GM19099 (cell line): ENCODE measurements around the gene ADORA3.

Experiments
- POLR2A ChIP-seq: IDR thresholded peaks from 3 replicates; pipeline ENCODE4 v1.6.1; 2011; ENCODE audit warnings: low read depth; ENCODE audit not compliant: insufficient read length; ENCODE audit errors: extremely low read depth

ADORA3 gene

DNA sequence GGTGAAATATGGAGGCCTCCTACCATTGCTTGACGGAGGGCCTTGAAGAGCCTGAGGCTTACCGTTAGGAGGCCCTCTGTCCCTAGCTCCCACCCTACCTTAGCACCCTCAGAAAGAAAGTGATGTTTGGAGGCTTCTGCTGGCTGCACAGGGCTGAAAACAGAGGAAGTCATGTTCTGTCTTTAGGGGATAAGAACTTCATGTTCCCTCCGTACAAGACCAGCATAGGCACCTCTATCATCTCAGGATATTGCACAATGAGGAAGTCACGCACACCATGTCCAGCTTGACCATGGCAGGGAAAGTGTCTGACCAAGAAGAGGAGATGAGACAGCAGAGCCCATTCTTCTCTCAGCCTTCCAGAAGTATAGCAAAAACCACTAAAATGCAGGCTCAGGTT is 13.8 kb downstream of the ADORA3 start:
- TF ChIP-seq POLR2A = no peak

DNA sequence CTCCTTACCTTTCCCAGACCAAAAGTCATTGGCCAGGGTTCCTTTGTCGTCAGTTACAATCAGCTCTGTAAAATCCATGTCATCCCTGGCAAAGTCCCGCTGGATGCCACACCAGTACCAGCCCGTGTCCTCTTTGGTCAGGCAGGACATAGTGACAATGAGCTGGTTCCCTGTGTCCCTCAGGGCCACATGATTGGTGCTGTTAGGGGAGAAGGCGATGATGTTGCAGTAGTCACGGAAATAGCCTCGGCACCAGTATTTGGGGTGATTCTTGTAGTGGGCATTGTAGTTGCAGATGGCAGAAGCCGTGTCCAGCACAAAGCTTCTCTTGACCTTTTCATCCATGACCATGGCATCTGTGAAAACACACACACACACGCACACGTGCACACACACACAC is 14.8 kb downstream of the ADORA3 start:
- TF ChIP-seq POLR2A = no peak

DNA sequence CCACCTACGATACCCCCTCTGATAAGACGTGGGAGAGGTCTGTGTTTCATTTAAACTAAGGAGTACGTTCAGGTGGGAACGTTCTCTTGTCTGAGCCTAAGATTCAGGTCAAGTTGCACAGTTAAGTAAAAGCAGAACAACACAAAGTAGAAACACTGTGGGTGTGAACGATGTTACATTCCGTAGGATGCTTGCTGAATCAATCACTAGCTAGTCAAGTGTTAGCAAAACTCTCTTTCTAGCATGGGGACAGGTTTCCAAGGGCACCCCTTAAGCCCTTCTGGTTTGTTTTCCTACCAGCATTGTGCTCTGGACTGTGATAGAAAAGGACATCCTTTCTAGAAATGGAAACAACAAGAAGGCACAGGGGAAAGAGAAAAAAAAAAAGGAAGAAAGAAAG is 16.3 kb downstream of the ADORA3 start:
- TF ChIP-seq POLR2A = no peak

DNA sequence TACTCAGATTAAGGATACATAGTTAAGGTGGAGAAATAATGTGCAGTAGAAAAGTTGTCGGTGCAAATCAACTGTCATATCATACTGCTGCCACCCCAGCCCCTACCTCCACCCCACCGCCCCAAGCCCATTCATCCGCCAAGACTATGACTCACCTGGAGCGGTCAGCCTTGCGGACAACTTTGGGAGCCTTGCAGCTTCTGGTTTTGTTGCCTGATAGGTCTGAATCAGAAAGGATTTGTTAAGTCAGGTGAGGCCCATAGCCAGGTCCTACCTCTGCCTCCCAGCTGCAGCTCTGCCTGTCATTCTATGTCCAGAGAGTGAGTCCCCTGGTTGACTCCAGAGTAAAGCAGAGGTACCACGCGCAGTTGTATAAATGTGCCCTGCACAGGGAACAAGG is 17.0 kb downstream of the ADORA3 start:
- no peak for TF ChIP-seq POLR2A

DNA sequence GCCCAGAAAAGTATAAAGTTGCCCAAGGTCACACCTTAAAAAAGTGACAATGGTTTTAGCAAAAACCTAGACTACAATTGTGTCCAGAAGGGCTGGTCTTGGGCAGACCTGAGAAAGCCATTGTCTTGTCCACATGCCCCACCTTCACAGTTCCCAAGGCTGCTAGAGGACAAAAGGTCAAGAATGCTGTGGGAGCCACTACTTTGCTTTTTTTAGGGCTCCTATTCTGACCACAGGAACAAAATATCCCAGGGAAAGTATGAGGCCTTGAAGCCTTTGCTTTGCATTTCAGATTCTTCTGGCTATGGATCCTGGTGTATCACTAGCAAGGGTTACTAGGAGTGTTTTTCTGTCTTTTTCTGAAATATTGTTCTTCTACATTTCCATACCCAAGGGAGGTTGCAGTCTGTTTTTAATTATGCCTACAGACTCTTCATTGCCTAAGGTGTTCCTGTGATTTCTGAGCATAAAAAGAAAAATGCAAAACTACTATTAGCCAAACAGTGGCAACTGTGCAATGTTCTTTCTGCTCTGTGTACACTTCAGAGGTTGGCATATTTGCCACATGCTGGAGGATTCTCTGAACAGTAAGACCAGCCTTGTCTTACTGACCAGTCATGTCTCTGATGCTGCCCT is 18.9 kb downstream of the ADORA3 start:
- no peak for TF ChIP-seq POLR2A

DNA sequence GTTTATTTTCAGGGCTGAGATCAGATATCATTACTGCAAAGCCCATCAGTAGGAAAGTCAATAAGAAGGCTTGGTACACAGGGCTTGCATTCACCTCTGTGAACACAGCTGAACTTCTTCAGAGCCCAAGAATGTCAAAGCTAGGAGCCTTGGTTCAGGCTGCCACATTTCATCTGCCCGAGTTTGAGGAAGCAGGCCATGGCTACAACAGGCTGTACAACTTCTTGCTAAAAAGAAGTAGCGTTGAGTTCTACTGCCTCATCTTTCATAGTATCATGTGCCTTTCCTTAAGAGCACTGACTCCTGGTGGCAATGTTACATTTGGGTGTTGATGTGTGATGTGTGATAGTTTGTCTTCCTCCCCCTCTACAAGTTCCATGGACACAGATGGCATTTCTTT is 19.6 kb downstream of the ADORA3 start:
- TF ChIP-seq POLR2A = no peak

DNA sequence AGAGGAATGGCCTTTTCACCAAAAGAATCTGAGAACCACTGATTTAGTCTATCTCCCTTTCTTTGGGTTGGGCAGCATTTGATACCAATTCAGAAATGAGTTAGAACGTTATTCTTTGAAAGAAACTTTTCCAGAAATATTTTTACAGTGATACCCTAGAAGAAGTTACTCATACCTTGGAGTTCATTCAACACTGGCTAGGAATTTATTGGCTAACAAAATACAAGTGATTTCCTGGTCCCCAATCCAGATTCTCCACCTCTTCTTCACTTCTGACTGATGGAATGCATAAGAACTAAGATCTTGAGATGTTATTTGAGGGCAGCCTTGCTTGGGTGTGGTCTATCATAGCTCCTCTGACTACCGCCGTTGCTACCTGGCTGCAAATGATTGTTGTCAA is 20.3 kb downstream of the ADORA3 start:
- no peak for TF ChIP-seq POLR2A

DNA sequence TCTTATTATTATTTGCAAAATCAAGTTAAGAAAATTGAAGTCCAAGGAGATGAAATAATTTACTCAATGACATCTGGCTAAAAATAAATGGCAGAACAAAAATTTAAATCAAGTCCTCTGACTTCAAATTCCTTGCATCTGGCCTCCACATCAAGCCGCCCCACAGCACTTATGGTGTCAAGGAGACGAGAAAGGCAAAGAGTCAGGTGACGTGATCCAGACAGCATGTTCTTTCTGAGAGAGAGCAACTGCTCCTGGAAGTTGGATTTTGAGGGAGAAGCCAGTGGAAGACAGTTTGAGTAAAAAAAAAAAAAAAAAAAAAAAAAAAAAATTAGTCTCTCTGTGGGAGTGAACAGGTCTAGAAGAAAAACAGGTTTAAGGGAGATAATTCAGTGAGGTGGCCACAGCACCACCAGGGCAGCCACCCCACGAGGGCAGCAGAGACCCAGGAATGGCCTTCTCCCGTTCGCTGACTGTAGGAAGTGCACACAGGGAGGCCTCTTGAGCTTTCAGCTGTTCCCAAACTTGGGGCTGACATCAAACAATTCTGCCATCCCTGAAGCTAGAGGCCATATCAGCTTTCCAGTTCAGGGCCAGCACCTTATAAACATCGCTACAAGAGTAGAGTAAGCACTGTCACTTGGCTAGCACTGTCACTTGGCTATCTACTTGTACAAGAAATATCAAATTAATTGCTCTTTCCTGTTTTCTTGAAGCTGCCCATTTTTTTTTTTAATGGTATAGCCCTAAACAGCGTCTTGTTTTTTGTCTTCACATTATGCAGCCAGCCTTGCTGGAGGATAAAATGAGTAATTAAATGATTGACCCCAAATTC is 21.8 kb downstream of the ADORA3 start:
- no peak for TF ChIP-seq POLR2A

DNA sequence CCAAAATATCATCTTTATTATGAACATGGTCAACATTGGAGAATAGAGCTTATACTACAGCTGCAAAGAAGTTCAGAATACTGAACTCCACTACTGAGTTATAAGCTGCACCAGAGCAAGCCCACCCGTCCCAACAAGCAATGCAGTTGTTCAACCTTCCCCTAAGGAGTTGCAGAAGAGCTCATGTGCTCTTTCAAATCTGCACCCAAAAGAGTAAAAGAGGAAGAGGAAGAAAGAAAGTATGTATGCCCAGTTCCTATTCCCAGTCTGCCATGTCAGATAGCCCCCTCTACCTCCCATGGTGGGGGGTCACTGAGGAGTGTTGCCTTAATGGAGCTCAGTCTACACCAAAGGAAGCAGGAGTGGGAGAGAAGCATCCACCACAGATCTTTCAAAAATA is 22.8 kb downstream of the ADORA3 start:
- TF ChIP-seq POLR2A = no peak

DNA sequence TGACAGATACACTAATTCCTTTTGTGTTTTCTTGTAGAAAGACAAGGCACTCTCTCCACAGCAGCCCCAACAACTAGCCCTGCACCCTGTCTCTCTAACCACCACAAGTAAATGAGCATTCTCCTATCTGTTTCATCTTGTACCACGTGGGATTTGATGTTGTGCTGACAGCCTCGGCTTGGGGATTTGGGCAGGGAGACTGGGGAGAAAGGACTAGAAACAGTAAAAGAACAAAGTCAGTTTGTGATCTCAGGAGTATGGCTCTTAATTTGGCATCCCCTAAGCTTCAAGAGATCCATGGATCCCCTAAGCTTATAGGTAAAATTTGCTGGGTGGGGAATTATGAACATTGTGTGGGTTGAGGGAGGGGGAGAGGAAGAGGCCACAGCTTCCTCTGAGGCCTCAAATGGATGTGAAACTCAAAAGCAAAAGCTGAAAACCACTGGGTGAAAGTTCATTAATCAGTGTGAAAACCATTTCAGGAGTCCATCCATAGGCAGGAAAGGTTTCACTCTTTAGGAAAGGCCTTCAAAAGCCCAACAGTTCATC is 26.6 kb downstream of the ADORA3 start:
- TF ChIP-seq POLR2A = no peak

DNA sequence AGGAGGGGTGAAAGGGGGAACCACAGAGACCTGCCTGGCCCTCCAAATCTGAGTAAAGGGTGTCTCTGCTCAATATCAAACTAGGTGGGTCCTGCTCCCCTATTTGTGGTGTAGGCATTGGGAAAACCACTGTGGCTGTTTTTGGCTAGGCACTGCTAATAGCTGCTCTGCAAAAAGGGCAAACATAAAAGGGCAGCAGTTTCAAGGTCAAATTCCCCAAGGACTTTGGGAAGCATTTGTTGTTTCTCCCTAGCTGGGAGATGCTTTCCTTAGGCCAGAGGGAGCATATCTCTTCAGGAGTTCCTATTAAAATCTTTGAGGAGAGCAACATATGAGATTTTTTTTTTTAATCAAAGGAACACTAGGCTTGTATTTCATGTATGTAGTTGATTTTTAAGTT is 27.2 kb downstream of the ADORA3 start:
- no peak for TF ChIP-seq POLR2A

DNA sequence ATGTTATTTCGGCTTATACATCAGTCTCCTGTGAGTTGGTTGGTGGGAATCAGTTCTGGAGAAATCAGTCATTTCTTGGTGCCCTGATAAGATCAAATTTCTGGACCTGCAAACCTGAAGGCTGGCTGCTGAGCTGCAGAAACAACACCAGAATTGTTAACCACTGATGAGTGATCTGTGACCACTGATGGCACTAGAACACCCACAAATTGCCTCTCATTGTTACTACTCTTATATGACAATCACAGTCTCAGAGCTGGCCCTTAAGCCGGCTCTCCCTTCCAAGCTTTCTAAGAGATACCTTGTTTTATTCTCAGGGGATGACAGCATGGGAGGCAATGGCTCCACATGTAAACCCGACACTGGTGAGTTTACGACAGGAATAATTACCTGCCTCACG is 27.7 kb downstream of the ADORA3 start:
- TF ChIP-seq POLR2A = no peak

DNA sequence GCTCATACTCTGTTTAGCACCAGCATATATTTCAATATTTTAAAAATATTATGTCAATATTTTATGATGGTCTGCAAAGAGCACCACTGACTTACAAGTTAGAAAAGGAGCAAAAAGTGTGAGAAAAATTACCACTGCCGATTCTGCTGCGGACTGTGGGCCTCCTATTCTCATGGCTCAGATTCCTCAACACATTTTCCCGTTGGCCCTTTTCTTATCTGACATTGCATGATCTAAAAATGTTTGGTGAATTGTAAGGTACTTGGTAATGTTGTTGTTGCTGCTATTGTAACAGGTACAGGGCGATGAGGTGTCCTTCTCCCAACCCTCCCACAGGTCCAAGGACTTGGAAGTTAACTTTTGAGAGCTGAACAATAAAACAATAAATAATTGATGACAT is 28.9 kb downstream of the ADORA3 start:
- TF ChIP-seq POLR2A = no peak

DNA sequence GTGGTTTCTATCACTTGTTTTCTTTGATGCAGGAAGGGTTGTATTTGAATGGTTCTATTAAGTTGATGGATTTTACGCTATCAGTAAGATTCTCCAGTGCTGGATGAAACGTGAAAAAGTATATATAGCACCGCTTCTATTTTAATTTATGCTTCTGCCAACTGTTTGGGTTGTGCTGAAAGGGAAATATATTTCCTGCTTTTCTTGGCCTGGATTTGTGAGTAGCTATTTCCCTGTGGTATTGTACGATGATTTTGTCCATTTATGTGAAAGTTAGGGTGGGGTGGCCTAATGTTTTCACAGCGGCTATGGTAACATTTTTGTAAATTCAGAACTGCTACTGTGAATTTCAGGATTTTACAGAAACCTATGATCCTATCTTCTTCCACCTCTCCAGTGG is 29.3 kb downstream of the ADORA3 start:
- no peak for TF ChIP-seq POLR2A

DNA sequence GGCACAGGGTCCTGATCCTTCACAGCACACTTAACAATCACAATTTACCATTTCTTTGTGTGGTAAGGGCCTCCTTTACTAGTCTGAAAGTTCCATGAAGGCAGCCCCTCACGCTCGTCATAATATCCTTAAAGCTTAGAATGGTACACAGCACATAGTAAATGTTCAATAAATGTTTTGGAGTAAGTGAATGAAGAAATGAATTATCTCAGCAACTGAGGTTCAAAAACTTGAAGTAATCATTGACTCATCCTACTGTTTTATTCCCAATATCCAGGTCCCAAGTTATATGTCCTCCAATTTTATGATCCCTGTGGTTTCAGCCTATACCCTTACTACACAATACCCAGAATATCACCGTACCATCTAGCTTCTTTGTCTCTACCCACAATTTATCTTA is 31.9 kb downstream of the ADORA3 start:
- TF ChIP-seq POLR2A = no peak

DNA sequence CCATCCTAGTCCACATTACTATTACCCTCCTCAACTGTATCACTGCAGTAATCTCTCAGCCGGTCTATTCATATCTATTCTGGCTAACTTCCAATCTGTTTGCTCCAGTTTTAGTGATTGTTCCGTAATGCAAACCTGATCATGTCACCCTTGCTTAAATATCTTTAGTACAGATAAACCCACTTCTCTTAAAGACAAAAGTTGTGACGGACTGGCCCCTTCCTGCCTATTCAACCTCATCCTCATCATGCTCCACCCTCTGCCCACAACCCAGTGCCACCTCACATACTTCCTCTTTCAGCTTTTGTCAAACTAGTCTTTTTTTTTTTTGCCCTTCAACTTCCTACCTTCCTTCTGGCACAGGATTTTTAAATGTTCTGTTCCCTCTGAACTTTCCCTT is 32.4 kb downstream of the ADORA3 start:
- TF ChIP-seq POLR2A = no peak

DNA sequence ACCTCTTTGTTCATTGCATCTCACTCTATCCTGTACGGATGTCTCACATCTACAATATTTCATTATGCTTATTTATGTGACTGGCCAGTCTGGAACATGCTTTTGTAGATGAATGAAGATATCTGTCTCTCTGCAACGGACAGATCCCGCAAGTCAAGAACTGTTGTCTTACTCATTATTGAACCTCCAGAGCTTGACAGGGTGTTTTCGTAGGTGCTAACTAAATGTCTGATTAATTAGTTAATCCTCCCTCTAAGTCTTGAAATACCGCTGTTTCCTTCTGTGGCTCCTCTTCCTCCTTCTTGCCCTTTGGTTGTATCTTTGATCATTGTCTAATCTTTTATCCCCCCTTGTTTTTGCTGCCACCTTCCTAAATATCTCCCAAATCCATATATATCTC is 32.8 kb downstream of the ADORA3 start:
- no peak for TF ChIP-seq POLR2A

DNA sequence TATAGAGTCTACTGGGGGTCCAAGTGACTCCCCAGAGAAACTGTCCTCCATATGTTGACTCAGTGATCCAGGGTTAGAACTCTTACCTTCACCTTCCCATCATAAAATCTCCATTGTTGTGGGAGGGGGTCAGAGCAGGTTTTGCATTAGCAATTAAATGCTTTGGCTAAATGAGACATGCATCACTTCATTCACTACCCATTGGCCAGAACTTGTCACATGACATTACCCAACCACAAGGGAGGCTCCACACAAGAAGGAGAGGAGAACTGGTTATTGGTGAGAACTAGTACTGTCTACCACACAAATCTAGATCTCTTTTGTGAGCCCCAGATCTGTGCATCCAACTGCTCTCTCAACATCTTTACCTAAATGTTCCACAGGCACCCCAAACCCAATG is 33.9 kb downstream of the ADORA3 start:
- no peak for TF ChIP-seq POLR2A
